ENCODE data around the gene GJD2. TPM values are rescaled to one million over a fixed set of nuclear protein-coding genes. Genes with fewer than 3 reads are reported as not detected.

GJD2 gene
- total RNA-seq, 1 experiment from 2014 or later = not detected

DNA sequence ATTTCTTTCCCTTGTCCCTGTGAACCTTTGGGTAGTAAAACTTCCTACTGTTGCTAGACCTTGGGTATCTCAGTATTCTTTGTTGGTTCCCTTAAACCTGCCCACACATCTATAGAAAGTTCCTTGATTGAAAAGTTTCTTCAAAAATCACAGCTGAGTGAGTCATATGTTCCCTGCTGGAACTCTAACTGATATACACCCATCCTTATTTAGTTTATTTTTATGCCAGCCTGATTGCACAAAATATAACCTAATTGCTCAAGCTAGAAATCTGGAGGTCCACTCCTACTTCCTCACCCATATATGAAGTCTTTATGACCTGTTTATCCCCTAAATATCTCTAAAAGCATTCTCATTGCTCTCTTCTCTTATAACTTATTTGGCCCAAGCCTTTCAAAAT is 13.7 kb upstream of the GJD2 start:
- H3K27me3 Mint-ChIP-seq (ENCODE audit: low read depth) = no peaks in the 10 kb centered on the region; the same call in 1 of the 2 replicates
- H3K4me1 ChIP-seq (ENCODE audit: insufficient read depth, low read length) = no peaks in the 10 kb centered on the region
- H3K23ac ChIP-seq (ENCODE audit: insufficient read length, low read depth, low read length) = no peak overlapping the region
- H3K9me3 Mint-ChIP-seq = no peaks in the 10 kb centered on the region
- H4K20me1 ChIP-seq (ENCODE audit: control insufficient read depth, insufficient read depth, insufficient read length) = no peaks in the 10 kb centered on the region
- no peak for DNase-seq
- no peak overlapping the region for H3K18ac ChIP-seq (ENCODE audit: insufficient read length, low read depth, low read length)
- H2AK5ac ChIP-seq (ENCODE audit: insufficient read length, low read length) = no peak overlapping the region
- H3K4me3 Mint-ChIP-seq = no peak overlapping the region
- H3K23me2 ChIP-seq (ENCODE audit: insufficient read length, low read depth, low read length, poor library complexity, severe bottlenecking) = no peaks in the 10 kb centered on the region
- H3K9me3 ChIP-seq (ENCODE audit: control insufficient read depth, low read depth, low read length) = no peaks in the 10 kb centered on the region
- no peak overlapping the region for H2BK5ac ChIP-seq (ENCODE audit: insufficient read length, low read length)
- H3K9ac ChIP-seq (ENCODE audit: extremely low read depth, insufficient read length, low read length) = no peak overlapping the region
- H4K8ac ChIP-seq (replicated peaks; ENCODE audit: insufficient read length, low read depth, low read length) = no peak overlapping the region
- H2BK12ac ChIP-seq (ENCODE audit: insufficient read length, low read depth, low read length) = no peak overlapping the region
- no peak overlapping the region for H2AFZ ChIP-seq (ENCODE audit: low read length)
- H3K14ac ChIP-seq (ENCODE audit: insufficient read depth, low read length) = no peak overlapping the region
- H4K91ac ChIP-seq (ENCODE audit: insufficient read length, low read depth, low read length) = no peak overlapping the region
- H3K4me1 Mint-ChIP-seq = peaks cover 10 to 14% of the 10 kb centered on the region in 2 experiments
- no peak overlapping the region for H3K27ac ChIP-seq (ENCODE audit: insufficient read length, low read depth, low read length)
- H3K27me3 ChIP-seq (ENCODE audit: insufficient read depth, low read length) = no peaks in the 10 kb centered on the region
- H3K36me3 Mint-ChIP-seq (ENCODE audit: insufficient read depth in 1 of 3, low read depth in 3 of 3) = no peaks in the 10 kb centered on the region
- H3K56ac ChIP-seq (ENCODE audit: insufficient read length, low read depth, low read length) = no peak overlapping the region
- H3K79me2 ChIP-seq (ENCODE audit: insufficient read depth, low read length) = no peaks in the 10 kb centered on the region
- no peak overlapping the region for H2BK20ac ChIP-seq (ENCODE audit: low read depth, low read length, poor library complexity, severe bottlenecking)
- TF ChIP-seq, protein P1, sequence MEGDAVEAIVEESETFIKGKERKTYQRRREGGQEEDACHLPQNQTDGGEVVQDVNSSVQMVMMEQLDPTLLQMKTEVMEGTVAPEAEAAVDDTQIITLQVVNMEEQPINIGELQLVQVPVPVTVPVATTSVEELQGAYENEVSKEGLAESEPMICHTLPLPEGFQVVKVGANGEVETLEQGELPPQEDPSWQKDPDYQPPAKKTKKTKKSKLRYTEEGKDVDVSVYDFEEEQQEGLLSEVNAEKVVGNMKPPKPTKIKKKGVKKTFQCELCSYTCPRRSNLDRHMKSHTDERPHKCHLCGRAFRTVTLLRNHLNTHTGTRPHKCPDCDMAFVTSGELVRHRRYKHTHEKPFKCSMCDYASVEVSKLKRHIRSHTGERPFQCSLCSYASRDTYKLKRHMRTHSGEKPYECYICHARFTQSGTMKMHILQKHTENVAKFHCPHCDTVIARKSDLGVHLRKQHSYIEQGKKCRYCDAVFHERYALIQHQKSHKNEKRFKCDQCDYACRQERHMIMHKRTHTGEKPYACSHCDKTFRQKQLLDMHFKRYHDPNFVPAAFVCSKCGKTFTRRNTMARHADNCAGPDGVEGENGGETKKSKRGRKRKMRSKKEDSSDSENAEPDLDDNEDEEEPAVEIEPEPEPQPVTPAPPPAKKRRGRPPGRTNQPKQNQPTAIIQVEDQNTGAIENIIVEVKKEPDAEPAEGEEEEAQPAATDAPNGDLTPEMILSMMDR (conservative IDR thresholded peaks at IDR 0.05) = no peak
- no peaks in the 10 kb centered on the region for H3K79me1 ChIP-seq (ENCODE audit: insufficient read depth, low read depth, low read length, poor library complexity, severe bottlenecking)
- H4K5ac ChIP-seq (ENCODE audit: insufficient read length, low read depth, low read length) = no peak overlapping the region
- no peak overlapping the region for H3K4ac ChIP-seq (ENCODE audit: low read depth, low read length)
- H3K27ac Mint-ChIP-seq = no peak overlapping the region
- no peak overlapping the region for H3K4me2 ChIP-seq (ENCODE audit: insufficient read depth, insufficient read length, low read length)
- H2BK120ac ChIP-seq (ENCODE audit: low read depth, low read length, poor library complexity, severe bottlenecking) = no peak overlapping the region
- no peak overlapping the region for H3T11ph ChIP-seq (ENCODE audit: low read length)
- H2BK15ac ChIP-seq (ENCODE audit: low read depth, low read length) = no peak overlapping the region
